Measurements from ENCODE around the gene BRDT. TPM values are rescaled to one million over a fixed set of nuclear protein-coding genes. Genes with fewer than 3 reads are reported as not detected.

BRDT gene
- total RNA-seq, 2 experiments from 2014 or later = not detected

- POLR2A ChIA-PET = interaction anchor here (0.6 kb wide), 1 partner anchor 676 kb away, joined by 3 read pairs; no protein-coding TSS in a partner anchor
- intact Hi-C loops (cut with micrococcal nuclease) = loop anchor here (5.0 kb wide), 1 partner anchor 761 kb away; no protein-coding TSS in a partner anchor
- Mint-ChIP-seq H3K27me3 (peaks cover 2% of the 10 kb centered on the region), H3K9me3 (no peaks in the 10 kb centered on the region), H3K4me3 (no peak overlapping the region), H3K4me1 (ENCODE audit: low read depth) (peaks cover 8% of the 10 kb centered on the region), H3K27ac (no peak overlapping the region), H3K36me3 (ENCODE audit: low read depth) (no peaks in the 10 kb centered on the region)
- DNase-seq (no peak), ATAC-seq (no peak)
- CTCF ChIA-PET = interaction anchor here (0.8 to 5.8 kb wide), 11 partner anchors 11 to 763 kb away, joined by 3 to 52 read pairs (median 4); no protein-coding TSS in a partner anchor
- no peak for TF ChIP-seq CTCF (IDR thresholded peaks at IDR 0.05)
These were observed 21.2 kb upstream of the BRDT start for GRCh38 chr1:91928026-91928425.

- POLR2A ChIA-PET = interaction anchor here (0.6 kb wide), 1 partner anchor 11 kb away, joined by 3 read pairs; no protein-coding TSS in a partner anchor
- Mint-ChIP-seq H3K27me3 (no peaks in the 10 kb centered on the region), H3K27ac (no peak overlapping the region)
These were observed 20.0 kb upstream of the BRDT start for GRCh38 chr1:91929250-91929649.

GRCh38 chr1:91937613-91938012 is 11.6 kb upstream of the BRDT start:
- intact Hi-C loops (cut with micrococcal nuclease) = no loop called here
- Mint-ChIP-seq H3K36me3 (ENCODE audit: low read depth) (no peaks in the 10 kb centered on the region), H3K4me1 (ENCODE audit: low read depth) (no peaks in the 10 kb centered on the region), H3K27ac (no peak overlapping the region), H3K9me3 (peaks cover 3% of the 10 kb centered on the region), H3K4me3 (no peak overlapping the region), H3K27me3 (no peaks in the 10 kb centered on the region)
- ChIA-PET CTCF (no interaction called here), POLR2A (interaction anchor here (0.5 kb wide), 1 partner anchor 500 kb away, joined by 3 read pairs; no protein-coding TSS in a partner anchor)
- ATAC-seq (no peak), DNase-seq (no peak)
- no peak for TF ChIP-seq CTCF (IDR thresholded peaks at IDR 0.05)

More at GRCh38 chr1:91929250-91929649, 20.0 kb upstream of the BRDT start:
- intact Hi-C loops (cut with micrococcal nuclease) = loop anchor here (5.0 kb wide), 1 partner anchor 762 kb away; no protein-coding TSS in a partner anchor
- CTCF ChIA-PET = interaction anchor here (0.8 to 5.8 kb wide), 8 partner anchors 17 to 849 kb away, joined by 3 to 52 read pairs (median 3); no protein-coding TSS in a partner anchor
- Mint-ChIP-seq H3K9me3 (no peaks in the 10 kb centered on the region), H3K36me3 (ENCODE audit: low read depth) (no peaks in the 10 kb centered on the region), H3K4me1 (ENCODE audit: low read depth) (peaks cover 1% of the 10 kb centered on the region), H3K4me3 (no peak overlapping the region)
- no peak for DNase-seq
- no peak for TF ChIP-seq CTCF (IDR thresholded peaks at IDR 0.05)
- no peak for ATAC-seq

DNA sequence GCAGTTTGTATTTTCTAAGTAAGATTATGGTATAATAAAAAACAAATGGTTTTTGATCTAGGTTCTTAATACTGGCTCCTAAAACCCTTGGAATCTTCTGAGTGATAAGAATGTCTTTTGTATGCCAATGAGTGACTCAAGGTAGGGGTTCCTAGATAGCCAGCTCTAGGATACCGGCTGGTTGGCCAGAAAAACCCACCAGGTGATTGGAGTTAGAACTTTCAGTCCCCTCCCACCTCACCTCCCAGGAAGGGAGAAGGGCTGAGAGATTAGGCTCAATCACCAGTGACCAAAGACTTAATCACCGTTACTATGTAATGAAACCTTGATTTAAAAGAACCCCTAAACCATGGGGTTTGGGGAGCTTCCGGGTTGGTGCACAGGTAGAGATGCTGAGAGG is 8.7 kb upstream of the BRDT start:
- intact Hi-C loops (cut with micrococcal nuclease) = no loop called here
- Mint-ChIP-seq H3K27ac (no peak overlapping the region), H3K4me1 (ENCODE audit: low read depth) (no peaks in the 10 kb centered on the region), H3K9me3 (peaks cover 3% of the 10 kb centered on the region), H3K4me3 (no peak overlapping the region), H3K27me3 (no peaks in the 10 kb centered on the region), H3K36me3 (ENCODE audit: low read depth) (no peaks in the 10 kb centered on the region)
- DNase-seq (no peak), ATAC-seq (no peak)
- ChIA-PET CTCF (interaction anchor here (1.2 kb wide), 2 partner anchors 13 to 28 kb away, joined by 3 read pairs; no protein-coding TSS in a partner anchor), POLR2A (interaction anchor here (0.6 kb wide), 1 partner anchor 11 kb away, joined by 3 read pairs; no protein-coding TSS in a partner anchor)
- no peak for TF ChIP-seq CTCF (IDR thresholded peaks at IDR 0.05)

GRCh38 chr1:91944087-91944486 is 5.1 kb upstream of the BRDT start:
- no peak for ATAC-seq
- CTCF ChIA-PET = no interaction called here

More at GRCh38 chr1:91944087-91944486, 5.1 kb upstream of the BRDT start:
- POLR2A ChIA-PET = no interaction called here
- Mint-ChIP-seq H3K9me3 (peaks cover 8% of the 10 kb centered on the region), H3K27me3 (peaks cover 1% of the 10 kb centered on the region), H3K4me3 (no peak overlapping the region), H3K4me1 (ENCODE audit: low read depth) (peaks cover 15% of the 10 kb centered on the region), H3K27ac (no peak overlapping the region), H3K36me3 (ENCODE audit: low read depth) (no peaks in the 10 kb centered on the region)
- intact Hi-C loops (cut with micrococcal nuclease) = no loop called here
- no peak for TF ChIP-seq CTCF (IDR thresholded peaks at IDR 0.05)
- DNase-seq = no peak
